RPMI8226 (cell line): ENCODE measurements around the gene RAPGEF1.
A peak's percentile ranks its signal among the peaks of the same experiment; 100 is the strongest.

Experiments
- DNase-seq: peaks from one replicate; pipeline ENCODE4 v3.0.0-alpha.2; 2015

Gene RAPGEF1

GRCh38 chr9:131704141-131704983, 35.5 kb downstream of the RAPGEF1 start:
- peak; percentile 73 for DNase-seq

- no peak for DNase-seq
Observed at GRCh38 chr9:131703697-131704096, 36.2 kb downstream of the RAPGEF1 start.

DNA sequence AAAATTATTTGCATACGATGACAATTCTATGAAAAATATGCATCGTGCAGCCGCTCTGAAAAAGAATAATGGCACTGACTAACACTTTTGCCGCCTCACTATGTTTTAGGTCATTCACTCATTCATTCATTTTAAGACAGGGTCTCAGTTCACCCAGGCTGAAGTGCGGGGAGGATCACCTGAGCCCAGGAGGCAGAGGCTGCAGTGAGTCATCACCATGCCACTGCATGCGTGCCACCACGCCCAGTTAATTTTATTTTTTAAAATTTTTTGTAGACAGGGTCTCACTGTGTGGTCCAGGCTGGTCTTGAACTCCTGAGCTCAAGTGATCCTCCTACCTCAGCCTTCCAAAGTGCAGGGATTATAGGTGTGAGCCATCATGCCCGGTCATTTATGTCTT, 37.0 kb downstream of the RAPGEF1 start:
- no peak for DNase-seq

DNA sequence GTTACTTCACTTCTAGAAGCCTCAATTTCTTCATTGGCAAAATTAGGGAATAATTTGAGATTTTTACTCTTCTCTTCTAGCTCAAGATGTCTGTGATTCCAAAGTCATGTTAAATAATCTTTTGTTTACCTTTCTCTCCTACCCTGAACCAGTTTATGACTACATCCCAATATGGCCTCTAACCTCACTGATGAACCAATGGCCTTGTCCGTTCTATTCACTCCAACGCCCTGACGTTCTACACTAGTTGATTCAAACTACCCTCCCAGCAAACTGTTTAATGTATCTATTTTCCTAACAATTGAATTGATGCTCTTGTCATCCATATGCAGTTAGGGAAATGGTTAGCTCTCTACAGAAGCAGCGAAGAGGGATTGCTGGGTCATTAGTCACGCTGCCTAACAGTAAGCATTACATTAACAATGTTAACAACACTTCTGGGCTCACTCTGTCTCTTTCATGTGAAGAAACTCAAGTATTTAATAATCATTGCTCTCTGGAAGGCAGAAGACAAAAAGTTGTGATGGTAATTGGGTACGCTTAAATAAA, 38.0 kb downstream of the RAPGEF1 start:
- no peak for DNase-seq

GRCh38 chr9:131701436-131701781, 38.5 kb downstream of the RAPGEF1 start:
- DNase-seq: no peak

DNA sequence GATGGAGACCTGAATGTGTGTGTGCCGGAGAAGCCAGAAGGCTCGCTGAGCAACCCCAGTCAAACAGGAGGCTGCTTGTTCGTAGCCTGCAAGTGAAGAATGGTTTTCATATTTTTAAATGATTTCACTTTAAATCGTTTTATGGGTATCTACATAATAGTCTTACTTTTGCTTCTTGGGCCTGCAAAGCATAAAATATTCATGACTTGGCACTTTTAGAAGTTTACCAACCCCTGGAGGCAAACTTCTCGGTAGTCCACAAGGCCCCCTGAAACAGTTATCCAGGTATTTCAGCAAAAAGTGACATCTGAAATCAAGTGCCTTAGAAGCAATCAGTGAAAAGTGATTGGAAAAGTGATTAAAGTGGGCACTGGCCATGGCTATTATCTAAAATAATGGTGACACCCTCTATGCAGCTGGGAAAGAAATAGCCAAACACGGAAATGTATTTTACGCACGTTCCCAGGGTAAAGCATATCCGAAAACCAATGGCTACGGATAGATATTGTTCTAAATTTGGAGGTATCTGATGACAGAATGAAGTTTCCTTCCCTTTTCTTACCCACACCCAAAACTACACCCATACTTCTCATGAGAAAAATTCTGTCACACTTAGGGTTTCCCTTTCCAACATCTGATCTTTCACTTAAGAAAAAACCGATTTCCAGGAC, 39.0 kb downstream of the RAPGEF1 start:
- DNase-seq: no peak

- no peak for DNase-seq
Observed at GRCh38 chr9:131700076-131700475, 39.8 kb downstream of the RAPGEF1 start.

- no peak for DNase-seq
Observed at GRCh38 chr9:131698618-131698985, 41.3 kb downstream of the RAPGEF1 start.

- DNase-seq: no peak
Observed at GRCh38 chr9:131697908-131698617, 41.8 kb downstream of the RAPGEF1 start.

- no peak for DNase-seq
Observed at GRCh38 chr9:131697097-131697496, 42.8 kb downstream of the RAPGEF1 start.

GRCh38 chr9:131695836-131696460, 43.9 kb downstream of the RAPGEF1 start:
- no peak for DNase-seq

DNA sequence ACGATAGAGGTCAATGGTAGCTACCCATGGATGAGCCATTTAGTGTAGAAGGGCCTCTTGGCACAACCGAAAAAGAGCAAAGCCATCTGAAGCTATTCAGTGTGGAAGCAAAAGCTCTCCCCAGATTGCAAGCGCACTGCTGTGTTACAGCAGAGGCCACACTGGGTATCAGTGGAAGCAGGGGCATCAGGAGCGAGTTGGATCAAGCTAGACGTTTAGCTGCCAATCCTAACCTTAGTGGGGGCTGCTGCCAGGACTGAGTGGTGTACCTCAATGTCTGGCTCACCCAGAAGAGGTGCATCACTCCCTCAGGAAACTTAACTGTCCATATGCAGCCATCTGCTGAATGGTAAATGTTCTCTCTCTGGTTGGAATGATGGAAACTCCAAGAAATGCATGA, 44.5 kb downstream of the RAPGEF1 start:
- no peak for DNase-seq

DNA sequence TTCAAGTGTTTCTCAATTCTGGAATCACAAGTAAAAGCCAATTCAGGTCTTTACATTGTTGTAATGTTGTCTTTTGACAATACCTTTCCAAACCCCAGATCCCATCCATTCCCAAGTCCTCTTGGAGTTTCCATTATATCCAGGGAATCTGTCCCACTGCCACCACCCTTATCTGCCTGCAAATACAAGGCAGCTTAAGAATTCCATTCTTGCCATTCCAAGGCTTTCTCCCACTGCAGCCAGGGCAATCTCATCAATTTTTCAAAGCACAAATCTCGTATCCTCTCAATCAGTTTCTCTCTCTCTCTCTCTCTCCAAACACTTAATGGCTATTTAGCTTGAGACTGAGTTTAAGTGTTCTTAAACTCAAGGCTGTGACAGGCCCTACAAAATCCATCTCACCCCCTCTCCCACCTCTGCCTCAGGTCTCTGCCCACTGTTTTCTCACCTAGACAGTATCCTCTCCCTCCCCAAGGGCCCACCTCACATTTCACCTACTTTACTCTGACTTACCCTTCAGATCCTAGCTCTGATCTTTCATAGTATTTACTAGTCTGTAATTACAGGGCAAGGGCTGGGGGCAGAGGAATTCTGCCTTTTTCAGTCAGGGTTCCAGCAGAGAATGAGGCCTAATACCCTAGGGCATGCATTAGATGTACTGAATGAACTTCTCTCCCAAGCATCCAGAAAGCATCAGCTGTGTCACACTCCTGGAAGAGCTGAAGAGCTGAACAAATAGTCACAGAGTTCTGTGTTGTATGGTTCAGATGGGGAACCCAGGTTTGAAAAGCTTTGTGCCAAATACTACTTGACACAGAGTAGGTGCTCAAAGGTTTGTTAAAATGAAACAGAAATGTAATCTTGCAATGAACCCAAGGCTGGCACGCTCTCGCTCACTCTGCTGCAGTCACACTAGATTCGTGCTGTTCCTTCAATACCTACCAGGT, 46.0 kb downstream of the RAPGEF1 start:
- no peak for DNase-seq

DNA sequence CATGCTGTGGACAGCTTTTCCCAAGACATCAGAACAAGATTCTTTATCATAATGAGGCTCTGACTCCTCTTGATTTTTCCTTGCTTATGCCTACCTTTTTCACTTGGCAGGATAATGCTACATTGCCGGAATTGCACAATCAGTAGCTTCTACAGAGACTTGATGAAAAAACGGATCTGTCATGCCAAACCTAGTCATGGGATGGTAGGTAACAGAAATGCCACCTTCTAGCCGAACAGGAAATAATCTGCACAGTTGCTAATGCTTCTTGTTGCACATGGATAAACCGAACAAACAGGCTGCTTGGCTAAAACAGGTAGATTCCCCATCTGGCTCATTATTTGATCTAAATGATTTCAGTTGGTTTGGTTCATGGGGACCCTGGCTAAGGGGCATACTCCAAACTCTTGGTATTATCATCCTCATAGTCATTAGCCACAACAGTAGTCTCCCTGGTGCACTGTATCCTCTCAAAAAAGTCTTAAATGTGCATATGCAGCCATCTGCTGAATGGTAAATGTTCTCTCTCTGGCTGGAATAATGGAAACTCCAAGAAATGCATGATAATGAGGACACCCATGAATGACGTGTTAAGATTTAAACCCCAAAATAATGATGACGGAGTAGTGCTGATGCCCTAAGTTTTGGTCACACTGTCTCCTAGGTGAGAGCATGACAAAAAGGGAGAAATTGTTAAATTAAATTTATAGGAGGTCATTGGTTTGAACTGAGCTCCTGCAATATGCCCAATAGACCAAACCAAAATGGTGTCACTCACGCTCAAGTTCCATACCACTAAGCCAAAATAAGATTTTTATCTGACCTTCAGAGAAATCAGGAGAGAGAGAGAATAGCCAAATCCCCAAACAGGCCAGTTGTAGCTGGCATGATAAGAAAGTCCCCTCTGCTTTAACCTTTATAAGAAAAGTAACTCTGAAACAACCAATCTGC, 47.0 kb downstream of the RAPGEF1 start:
- DNase-seq: no peak

DNA sequence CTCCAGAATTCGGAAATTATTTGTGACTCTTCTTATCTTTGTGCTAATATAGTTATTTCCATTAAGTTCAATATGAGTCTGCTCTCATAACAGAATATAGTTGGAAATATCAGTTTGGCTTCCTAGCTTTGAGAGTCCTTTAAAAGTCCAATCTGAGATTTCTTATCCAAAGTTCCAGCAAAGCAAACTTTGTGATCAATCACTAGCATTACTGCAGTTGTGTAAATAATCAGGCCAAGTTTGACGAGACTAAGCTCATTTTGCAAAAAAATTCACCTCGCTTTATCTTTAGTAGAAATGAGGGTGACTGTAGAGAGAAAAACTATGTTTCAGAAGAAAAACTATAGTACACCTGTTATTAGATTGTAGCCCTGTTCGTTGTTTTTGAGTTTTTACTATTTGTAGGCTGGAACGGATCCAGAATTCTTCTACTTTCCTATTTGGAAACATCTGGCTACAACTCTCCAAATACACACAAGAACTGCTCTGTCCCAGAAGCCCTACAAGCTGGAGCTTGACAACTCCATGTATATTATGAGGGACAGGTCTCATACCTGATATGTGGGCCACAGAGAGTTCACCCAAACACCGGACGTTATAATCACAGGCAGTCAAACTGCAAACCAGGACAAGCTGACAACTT, 47.8 kb downstream of the RAPGEF1 start:
- no peak for DNase-seq

GRCh38 chr9:131690941-131691573, 48.8 kb downstream of the RAPGEF1 start:
- no peak for DNase-seq

DNA sequence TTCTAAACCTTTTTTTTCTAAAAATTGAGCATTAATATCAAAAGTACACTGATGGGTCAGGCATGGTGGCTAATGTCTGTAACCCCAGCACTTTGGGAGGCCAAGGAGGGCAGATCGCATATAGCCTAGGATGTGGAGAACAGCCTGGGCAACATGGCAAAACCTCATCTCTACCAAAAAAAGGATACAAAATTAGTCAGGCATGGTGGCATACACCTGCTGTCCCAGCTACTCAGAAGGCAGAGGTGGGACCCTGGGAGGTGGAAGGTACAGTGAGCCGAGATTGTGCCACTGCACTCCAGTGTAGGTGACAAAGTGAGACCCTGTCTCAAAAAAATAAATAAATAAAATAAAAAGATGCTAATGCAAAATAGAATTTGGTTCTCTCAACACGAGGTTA, 49.4 kb downstream of the RAPGEF1 start:
- no peak for DNase-seq

GRCh38 chr9:131688377-131688776, 51.5 kb downstream of the RAPGEF1 start:
- DNase-seq: no peak
